Endothelial cell of hepatic sinusoid (primary cell): ENCODE results near the gene USP32.
"Not testable (repeated sequence)": the region's sequence is repeated elsewhere in the genome, so short reads cannot be mapped to it uniquely, and the experiment has no call there.

Experiments used
- in situ Hi-C: cut with HindIII; loops from 2 replicates; pipeline ENCODE4 v1.10.0; 2017; ENCODE audit warnings: low sequenced_read_pairs

Gene USP32

GRCh38 chr17:60412701-60413100 lies 20.8 kb upstream of the USP32 start:
- in situ Hi-C loops: loop anchor here (5.0 to 25.0 kb wide), 2 partner anchors 70 to 175 kb away; no protein-coding TSS in a partner anchor

GRCh38 chr17:60410001-60410400 lies 18.1 kb upstream of the USP32 start:
- in situ Hi-C loops: loop anchor here (5.0 to 25.0 kb wide), 2 partner anchors 68 to 173 kb away; no protein-coding TSS in a partner anchor

- in situ Hi-C loops: loop anchor here (25.0 kb wide), 1 partner anchor 170 kb away; no protein-coding TSS in a partner anchor
These were observed 15.0 kb upstream of the USP32 start for GRCh38 chr17:60406887-60407286.

- in situ Hi-C loops: loop anchor here (25.0 kb wide), 1 partner anchor 167 kb away; no protein-coding TSS in a partner anchor
These were observed 12.0 kb upstream of the USP32 start for GRCh38 chr17:60403962-60404361.

GRCh38 chr17:60403523-60403810 lies 11.5 kb upstream of the USP32 start:
- in situ Hi-C loops: loop anchor here (25.0 kb wide), 1 partner anchor 166 kb away; no protein-coding TSS in a partner anchor

- in situ Hi-C loops: loop anchor here (25.0 kb wide), 1 partner anchor 165 kb away; no protein-coding TSS in a partner anchor
These were observed 9.9 kb upstream of the USP32 start for GRCh38 chr17:60401819-60402218.

GRCh38 chr17:60398227-60398959 lies 6.5 kb upstream of the USP32 start:
- in situ Hi-C loops: no loop called here

GRCh38 chr17:60396412-60396811 lies 4.5 kb upstream of the USP32 start:
- in situ Hi-C loops: no loop called here

- in situ Hi-C loops: no loop called here
These were observed 3.7 kb upstream of the USP32 start for GRCh38 chr17:60395508-60396065.

- in situ Hi-C loops: no loop called here
These were observed 2.1 kb upstream of the USP32 start for GRCh38 chr17:60393840-60394723.

- in situ Hi-C loops: no loop called here
These were observed 1.1 kb upstream of the USP32 start for GRCh38 chr17:60392845-60393702.

- in situ Hi-C loops: no loop called here
These were observed 377 bp downstream of the USP32 start for GRCh38 chr17:60391471-60392041.

GRCh38 chr17:60390925-60391470 lies 935 bp downstream of the USP32 start:
- in situ Hi-C loops: no loop called here

GRCh38 chr17:60390186-60390585 lies 1.7 kb downstream of the USP32 start:
- in situ Hi-C loops: no loop called here

GRCh38 chr17:60388742-60389141 lies 3.2 kb downstream of the USP32 start:
- in situ Hi-C loops: no loop called here

- in situ Hi-C loops: no loop called here
These were observed 4.3 kb downstream of the USP32 start for GRCh38 chr17:60387666-60388065.

GRCh38 chr17:60386147-60387058 lies 5.5 kb downstream of the USP32 start:
- in situ Hi-C loops: no loop called here

- in situ Hi-C loops: not testable (repeated sequence)
These were observed 7.0 kb downstream of the USP32 start for GRCh38 chr17:60384921-60385320.

- in situ Hi-C loops: no loop called here
These were observed 8.6 kb downstream of the USP32 start for GRCh38 chr17:60383379-60383778.
